ENCODE measurements around the gene CCDC167. TPM values are rescaled to one million over a fixed set of nuclear protein-coding genes. Genes with fewer than 3 reads are reported as not detected.

The CCDC167 gene
- polyA plus RNA-seq, 1 donor from 2014 or later: 207 TPM

DNA sequence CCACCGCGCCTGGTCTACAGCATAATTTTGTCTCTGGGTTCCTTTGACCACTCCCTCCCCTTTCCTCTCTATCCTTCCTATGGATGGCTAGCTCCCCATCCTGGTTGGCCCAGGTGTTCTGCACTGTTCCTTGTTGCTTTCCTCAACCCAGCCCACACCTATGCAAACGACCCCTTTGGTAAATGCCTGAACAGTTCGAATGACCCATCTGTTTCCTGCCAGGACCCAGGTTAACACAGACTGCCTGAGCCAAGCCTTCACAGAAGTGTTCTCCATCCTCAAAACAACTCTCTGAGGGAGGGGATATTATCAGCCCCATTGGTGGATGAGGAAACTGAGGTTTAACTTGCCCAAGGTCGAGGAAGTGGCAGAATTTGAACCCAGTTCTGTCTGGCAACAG, 44.8 kb upstream of the CCDC167 start:
- Histone ChIP-seq H3K9me2 (ENCODE audit: insufficient read depth, low read length) (no peaks in the 10 kb centered on the region), H3K4me2 (ENCODE audit: low read length) (no peak overlapping the region), H3K36me3 (ENCODE audit: insufficient read depth, low read length) (no peaks in the 10 kb centered on the region), H3F3A (ENCODE audit: insufficient read depth, low read length, poor library complexity, severe bottlenecking) (no peaks in the 10 kb centered on the region), H3K27me3 (ENCODE audit: insufficient read depth, low read depth, low read length) (no peaks in the 10 kb centered on the region), H3K4me3 (ENCODE audit: low read length) (no peak overlapping the region), H3K9ac (ENCODE audit: low read length) (no peak overlapping the region), H3K9me3 (ENCODE audit: low read length) (no peaks in the 10 kb centered on the region), H2AFZ (ENCODE audit: low read depth, low read length) (no peak overlapping the region), H3K27ac (ENCODE audit: low read length) (no peak overlapping the region), H4K20me1 (ENCODE audit: insufficient read depth) (no peaks in the 10 kb centered on the region), H3K79me2 (replicated peaks; ENCODE audit: insufficient read depth, low read length) (no peaks in the 10 kb centered on the region)
- TF ChIP-seq, protein P1, sequence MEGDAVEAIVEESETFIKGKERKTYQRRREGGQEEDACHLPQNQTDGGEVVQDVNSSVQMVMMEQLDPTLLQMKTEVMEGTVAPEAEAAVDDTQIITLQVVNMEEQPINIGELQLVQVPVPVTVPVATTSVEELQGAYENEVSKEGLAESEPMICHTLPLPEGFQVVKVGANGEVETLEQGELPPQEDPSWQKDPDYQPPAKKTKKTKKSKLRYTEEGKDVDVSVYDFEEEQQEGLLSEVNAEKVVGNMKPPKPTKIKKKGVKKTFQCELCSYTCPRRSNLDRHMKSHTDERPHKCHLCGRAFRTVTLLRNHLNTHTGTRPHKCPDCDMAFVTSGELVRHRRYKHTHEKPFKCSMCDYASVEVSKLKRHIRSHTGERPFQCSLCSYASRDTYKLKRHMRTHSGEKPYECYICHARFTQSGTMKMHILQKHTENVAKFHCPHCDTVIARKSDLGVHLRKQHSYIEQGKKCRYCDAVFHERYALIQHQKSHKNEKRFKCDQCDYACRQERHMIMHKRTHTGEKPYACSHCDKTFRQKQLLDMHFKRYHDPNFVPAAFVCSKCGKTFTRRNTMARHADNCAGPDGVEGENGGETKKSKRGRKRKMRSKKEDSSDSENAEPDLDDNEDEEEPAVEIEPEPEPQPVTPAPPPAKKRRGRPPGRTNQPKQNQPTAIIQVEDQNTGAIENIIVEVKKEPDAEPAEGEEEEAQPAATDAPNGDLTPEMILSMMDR (IDR thresholded peaks at IDR 0.05; ENCODE audit: poor library complexity, severe bottlenecking): no peak
- no peak for TF ChIP-seq MXI1 (conservative IDR thresholded peaks at IDR 0.05; ENCODE audit: poor library complexity, severe bottlenecking)
- TF ChIP-seq SMC3 (conservative IDR thresholded peaks at IDR 0.05; ENCODE audit: poor library complexity): no peak
- TF ChIP-seq EP300 (conservative IDR thresholded peaks at IDR 0.05; ENCODE audit: poor library complexity, severe bottlenecking): no peak
- TF ChIP-seq, protein P2, sequence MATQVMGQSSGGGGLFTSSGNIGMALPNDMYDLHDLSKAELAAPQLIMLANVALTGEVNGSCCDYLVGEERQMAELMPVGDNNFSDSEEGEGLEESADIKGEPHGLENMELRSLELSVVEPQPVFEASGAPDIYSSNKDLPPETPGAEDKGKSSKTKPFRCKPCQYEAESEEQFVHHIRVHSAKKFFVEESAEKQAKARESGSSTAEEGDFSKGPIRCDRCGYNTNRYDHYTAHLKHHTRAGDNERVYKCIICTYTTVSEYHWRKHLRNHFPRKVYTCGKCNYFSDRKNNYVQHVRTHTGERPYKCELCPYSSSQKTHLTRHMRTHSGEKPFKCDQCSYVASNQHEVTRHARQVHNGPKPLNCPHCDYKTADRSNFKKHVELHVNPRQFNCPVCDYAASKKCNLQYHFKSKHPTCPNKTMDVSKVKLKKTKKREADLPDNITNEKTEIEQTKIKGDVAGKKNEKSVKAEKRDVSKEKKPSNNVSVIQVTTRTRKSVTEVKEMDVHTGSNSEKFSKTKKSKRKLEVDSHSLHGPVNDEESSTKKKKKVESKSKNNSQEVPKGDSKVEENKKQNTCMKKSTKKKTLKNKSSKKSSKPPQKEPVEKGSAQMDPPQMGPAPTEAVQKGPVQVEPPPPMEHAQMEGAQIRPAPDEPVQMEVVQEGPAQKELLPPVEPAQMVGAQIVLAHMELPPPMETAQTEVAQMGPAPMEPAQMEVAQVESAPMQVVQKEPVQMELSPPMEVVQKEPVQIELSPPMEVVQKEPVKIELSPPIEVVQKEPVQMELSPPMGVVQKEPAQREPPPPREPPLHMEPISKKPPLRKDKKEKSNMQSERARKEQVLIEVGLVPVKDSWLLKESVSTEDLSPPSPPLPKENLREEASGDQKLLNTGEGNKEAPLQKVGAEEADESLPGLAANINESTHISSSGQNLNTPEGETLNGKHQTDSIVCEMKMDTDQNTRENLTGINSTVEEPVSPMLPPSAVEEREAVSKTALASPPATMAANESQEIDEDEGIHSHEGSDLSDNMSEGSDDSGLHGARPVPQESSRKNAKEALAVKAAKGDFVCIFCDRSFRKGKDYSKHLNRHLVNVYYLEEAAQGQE (IDR thresholded peaks at IDR 0.05; ENCODE audit: borderline replicate concordance): no peak
- TF ChIP-seq EZH2 (IDR thresholded peaks at IDR 0.05; ENCODE audit: borderline replicate concordance, insufficient read depth, low read length, poor library complexity, severe bottlenecking): no peak
- TF ChIP-seq RAD21 (conservative IDR thresholded peaks at IDR 0.05): no peak
- no peak for TF ChIP-seq TAF1 (IDR thresholded peaks at IDR 0.05; ENCODE audit: low read depth)
- no peak for TF ChIP-seq POLR2AphosphoS5 (IDR thresholded peaks at IDR 0.05)

DNA sequence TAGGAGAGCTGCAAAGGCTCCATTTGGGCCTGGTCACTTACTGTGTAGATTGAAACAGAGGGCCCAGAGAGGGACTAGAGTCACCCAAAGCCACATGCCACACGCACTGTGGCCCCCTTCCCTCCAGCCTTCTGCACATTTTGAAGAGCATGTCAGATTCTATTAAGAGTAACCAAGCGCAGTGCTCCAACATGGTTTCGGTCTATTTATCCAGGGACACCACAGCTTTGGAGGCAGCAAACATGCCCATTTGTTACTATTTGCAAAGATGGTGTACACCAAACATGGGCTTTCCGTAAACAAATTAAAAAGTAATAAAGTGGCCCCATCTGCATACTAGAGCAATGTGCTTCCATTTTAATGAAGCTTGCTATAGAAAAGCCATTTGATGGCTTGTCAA, 43.7 kb upstream of the CCDC167 start:
- Histone ChIP-seq H3K36me3 (ENCODE audit: insufficient read depth, low read length) (no peaks in the 10 kb centered on the region), H3K4me3 (ENCODE audit: low read length) (no peak overlapping the region), H3K4me2 (ENCODE audit: low read length) (no peak overlapping the region), H3K79me2 (replicated peaks; ENCODE audit: insufficient read depth, low read length) (no peaks in the 10 kb centered on the region), H3K27me3 (ENCODE audit: insufficient read depth, low read depth, low read length) (no peaks in the 10 kb centered on the region), H3K9ac (ENCODE audit: low read length) (no peak overlapping the region), H3K9me2 (ENCODE audit: insufficient read depth, low read length) (no peaks in the 10 kb centered on the region), H3K27ac (ENCODE audit: low read length) (no peak overlapping the region), H4K20me1 (ENCODE audit: insufficient read depth) (no peaks in the 10 kb centered on the region), H2AFZ (ENCODE audit: low read depth, low read length) (no peak overlapping the region), H3K9me3 (ENCODE audit: low read length) (no peaks in the 10 kb centered on the region), H3F3A (ENCODE audit: insufficient read depth, low read length, poor library complexity, severe bottlenecking) (no peaks in the 10 kb centered on the region)
- no peak for TF ChIP-seq EP300 (conservative IDR thresholded peaks at IDR 0.05; ENCODE audit: poor library complexity, severe bottlenecking)
- TF ChIP-seq TAF1 (IDR thresholded peaks at IDR 0.05; ENCODE audit: low read depth): no peak
- TF ChIP-seq, protein P2 (IDR thresholded peaks at IDR 0.05; ENCODE audit: borderline replicate concordance): no peak
- TF ChIP-seq, protein P1 (IDR thresholded peaks at IDR 0.05; ENCODE audit: poor library complexity, severe bottlenecking): no peak
- no peak for TF ChIP-seq SMC3 (conservative IDR thresholded peaks at IDR 0.05; ENCODE audit: poor library complexity)

All from neural cell (in vitro differentiated cells).